Smooth muscle cell (in vitro differentiated cells): ENCODE data around the gene DGKG. TPM values are rescaled to one million over a fixed set of nuclear protein-coding genes. Genes with fewer than 3 reads are reported as not detected.

Source experiments
- DNase-seq: peaks from one replicate; lab custom pipeline; 2025; ENCODE audit not compliant: unreplicated experiment; lab: John Stamatoyannopoulos, UW
- H2AFZ ChIP-seq: fragments of 200-600 bp; sonication (generic); 2 replicates; pipeline ENCODE4 v1.6.0; 2016; ENCODE audit warnings: antibody characterized with exemption, low read depth, mild to moderate bottlenecking
- H3F3A ChIP-seq: fragments of 200-600 bp; sonication (generic); 2 replicates; pipeline ENCODE4 v1.6.0; 2017; ENCODE audit warnings: antibody characterized with exemption, low read depth
- H3K27ac ChIP-seq: fragments of 200-600 bp; sonication (generic); 2 replicates; pipeline ENCODE4 v1.5.1; 2016; ENCODE audit warnings: low read depth, mild to moderate bottlenecking
- H3K27me3 ChIP-seq: fragments of 200-600 bp; sonication (generic); 2 replicates; pipeline ENCODE4 v1.6.1; 2016; ENCODE audit warnings: low read depth, mild to moderate bottlenecking
- H3K36me3 ChIP-seq: fragments of 200-600 bp; sonication (generic); 2 replicates; pipeline ENCODE4 v1.5.1; 2016; ENCODE audit warnings: low read depth
- H3K4me1 ChIP-seq: fragments of 200-600 bp; sonication (generic); 2 replicates; pipeline ENCODE4 v1.5.1; 2016; ENCODE audit warnings: low read depth
- H3K4me2 ChIP-seq: fragments of 200-600 bp; sonication (generic); 2 replicates; pipeline ENCODE4 v1.6.0; 2016; ENCODE audit warnings: mild to moderate bottlenecking
- H3K4me3 ChIP-seq: fragments of 200-600 bp; sonication (generic); 2 replicates; pipeline ENCODE4 v1.5.1; 2016; ENCODE audit warnings: mild to moderate bottlenecking
- H3K79me2 ChIP-seq: fragments of 200-600 bp; sonication (generic); 2 replicates; pipeline ENCODE4 v1.6.0; 2016; ENCODE audit warnings: low read depth, mild to moderate bottlenecking
- H3K9ac ChIP-seq: fragments of 200-600 bp; sonication (generic); 2 replicates; pipeline ENCODE4 v1.6.0; 2016; ENCODE audit warnings: low read depth
- H3K9me3 ChIP-seq: fragments of 200-600 bp; sonication (generic); replicated peaks from 2 replicates; pipeline ENCODE4 v1.5.1; 2016; ENCODE audit warnings: low read depth
- H4K20me1 ChIP-seq: fragments of 200-600 bp; sonication (generic); 2 replicates; pipeline ENCODE4 v1.6.0; 2016; ENCODE audit warnings: low read depth
- WGBS: methylation state at CpG from one replicate; pipeline ENCODE4 v1.1.7; 2016; ENCODE audit warnings: low lambda C conversion rate; 5-methylcytosine and 5-hydroxymethylcytosine counted together
- polyA plus RNA-seq: library from polyadenylated mRNA; unstranded; fragments of >200 nt; fragmentation: Nextera tagmentation; extraction: Ambion mirVana; gene quantifications from 2 replicates; pipeline ENCODE4 v1.2.1, GENCODE V29; 2016
- total RNA-seq: library from RNA; depleted of rRNA; stranded (reverse); fragments of >200 nt; gene quantifications from 2 replicates; pipeline ENCODE4 v1.2.3, GENCODE V29; 2014
- TF ChIP-seq, protein P1 (sequence below): fragments of 200-600 bp; sonication (generic); IDR thresholded peaks from 2 replicates; pipeline ENCODE4 v1.5.1; 2017; ENCODE audit warnings: borderline replicate concordance, mild to moderate bottlenecking, antibody characterized with exemption; ENCODE audit not compliant: insufficient read depth, poor library complexity, severe bottlenecking

The DGKG gene
- total and polyA plus RNA-seq, 2 experiments from 2014 or later: 0.64 TPM; not detected in 1

DNA sequence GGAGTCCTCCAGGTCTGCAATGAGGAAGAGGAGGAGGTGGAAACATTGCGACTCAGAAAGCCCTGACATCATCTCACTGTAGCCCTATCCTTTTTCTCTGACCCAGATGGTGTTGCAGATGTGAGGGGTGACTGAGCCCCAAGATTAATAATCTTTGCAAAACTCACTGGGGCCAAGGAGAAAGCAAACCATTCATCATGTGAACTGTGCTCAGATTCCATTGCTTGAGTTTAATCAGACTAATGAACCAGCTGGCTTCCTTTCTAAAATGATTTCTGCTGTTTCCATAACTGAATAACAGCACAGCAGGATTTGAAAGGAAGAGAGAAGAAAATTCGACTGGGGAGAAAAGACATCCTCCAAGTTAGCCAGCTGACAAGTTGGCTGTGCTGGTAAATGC is 13.4 kb upstream of the DGKG start:
- Histone ChIP-seq H3K4me2 (no peak overlapping the region), H3K27me3 (peaks cover 9% of the 10 kb centered on the region), H3K4me3 (no peak overlapping the region), H3K9ac (no peak overlapping the region), H4K20me1 (no peaks in the 10 kb centered on the region), H3K36me3 (no peaks in the 10 kb centered on the region), H3K9me3 (no peaks in the 10 kb centered on the region), H3K79me2 (no peaks in the 10 kb centered on the region), H3F3A (no peaks in the 10 kb centered on the region), H3K27ac (no peak overlapping the region), H2AFZ (no peak overlapping the region), H3K4me1 (no peaks in the 10 kb centered on the region)
- TF ChIP-seq, protein P1, sequence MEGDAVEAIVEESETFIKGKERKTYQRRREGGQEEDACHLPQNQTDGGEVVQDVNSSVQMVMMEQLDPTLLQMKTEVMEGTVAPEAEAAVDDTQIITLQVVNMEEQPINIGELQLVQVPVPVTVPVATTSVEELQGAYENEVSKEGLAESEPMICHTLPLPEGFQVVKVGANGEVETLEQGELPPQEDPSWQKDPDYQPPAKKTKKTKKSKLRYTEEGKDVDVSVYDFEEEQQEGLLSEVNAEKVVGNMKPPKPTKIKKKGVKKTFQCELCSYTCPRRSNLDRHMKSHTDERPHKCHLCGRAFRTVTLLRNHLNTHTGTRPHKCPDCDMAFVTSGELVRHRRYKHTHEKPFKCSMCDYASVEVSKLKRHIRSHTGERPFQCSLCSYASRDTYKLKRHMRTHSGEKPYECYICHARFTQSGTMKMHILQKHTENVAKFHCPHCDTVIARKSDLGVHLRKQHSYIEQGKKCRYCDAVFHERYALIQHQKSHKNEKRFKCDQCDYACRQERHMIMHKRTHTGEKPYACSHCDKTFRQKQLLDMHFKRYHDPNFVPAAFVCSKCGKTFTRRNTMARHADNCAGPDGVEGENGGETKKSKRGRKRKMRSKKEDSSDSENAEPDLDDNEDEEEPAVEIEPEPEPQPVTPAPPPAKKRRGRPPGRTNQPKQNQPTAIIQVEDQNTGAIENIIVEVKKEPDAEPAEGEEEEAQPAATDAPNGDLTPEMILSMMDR: no peak
- WGBS: 65% methylated on average over 2 of the region's 2 CpGs
- DNase-seq: no peak

DNA sequence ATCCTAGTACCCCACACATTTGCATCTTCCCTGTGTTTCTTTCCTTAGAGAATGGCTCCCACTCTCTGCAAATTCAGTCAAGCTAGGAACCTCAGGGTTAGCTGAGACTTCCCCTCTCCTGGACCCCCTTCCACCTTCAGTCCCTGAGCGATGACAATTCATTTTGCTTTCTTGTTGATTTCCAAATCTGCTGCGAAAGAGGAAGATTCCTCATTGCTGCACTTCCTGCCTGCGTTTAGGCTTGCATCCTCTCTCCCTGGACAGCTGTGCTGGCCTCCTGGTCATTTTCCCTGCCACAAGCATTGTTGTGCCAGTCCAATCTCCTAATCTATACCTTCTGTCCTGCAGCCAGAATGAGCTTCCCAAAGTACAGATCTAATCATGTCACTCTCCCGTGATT is 12.3 kb upstream of the DGKG start:
- Histone ChIP-seq H3K4me1 (no peaks in the 10 kb centered on the region), H3K36me3 (no peaks in the 10 kb centered on the region), H3K9me3 (no peaks in the 10 kb centered on the region), H3K4me3 (no peak overlapping the region), H3K79me2 (no peaks in the 10 kb centered on the region), H3F3A (no peaks in the 10 kb centered on the region), H3K27me3 (peaks cover 9% of the 10 kb centered on the region), H3K27ac (no peak overlapping the region), H3K4me2 (no peak overlapping the region), H3K9ac (no peak overlapping the region), H4K20me1 (no peaks in the 10 kb centered on the region), H2AFZ (no peak overlapping the region)
- TF ChIP-seq, protein P1: no peak
- no peak for DNase-seq
- WGBS: 77% methylated on average over 4 of the region's 4 CpGs

DNA sequence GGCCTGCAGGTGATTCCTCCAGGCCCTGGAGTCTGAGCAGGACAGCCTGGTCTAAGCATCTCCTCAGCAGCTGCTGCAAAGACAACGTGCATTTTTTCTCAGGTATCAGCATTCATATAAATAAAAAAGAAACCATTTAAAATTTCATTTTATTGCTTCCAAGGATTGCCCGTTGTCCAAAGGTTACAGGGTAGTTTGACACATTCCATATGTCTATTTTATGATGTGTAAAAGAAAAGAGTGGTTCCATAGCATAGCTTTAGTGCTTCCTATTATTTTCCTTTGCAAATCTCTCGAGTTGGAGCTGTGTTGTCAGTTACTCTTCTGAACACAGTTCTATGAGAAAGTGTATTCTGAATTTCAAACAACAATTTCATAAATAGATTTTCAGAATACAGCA is 7.2 kb upstream of the DGKG start:
- H3K79me2 ChIP-seq: no peaks in the 10 kb centered on the region
- no peak for DNase-seq
- H4K20me1 ChIP-seq: no peaks in the 10 kb centered on the region
- no peaks in the 10 kb centered on the region for H3K4me1 ChIP-seq
- no peak overlapping the region for H3K4me3 ChIP-seq
- no peak overlapping the region for H3K9ac ChIP-seq
- no peak overlapping the region for H3K4me2 ChIP-seq
- no peaks in the 10 kb centered on the region for H3K36me3 ChIP-seq
- no peak overlapping the region for H3K27ac ChIP-seq
- H3F3A ChIP-seq: no peaks in the 10 kb centered on the region
- no peak overlapping the region for H2AFZ ChIP-seq
- WGBS: 62% methylated on average over 3 of the region's 3 CpGs
- peaks cover 14% of the 10 kb centered on the region for H3K27me3 ChIP-seq
- TF ChIP-seq, protein P1: no peak
- no peaks in the 10 kb centered on the region for H3K9me3 ChIP-seq

DNA sequence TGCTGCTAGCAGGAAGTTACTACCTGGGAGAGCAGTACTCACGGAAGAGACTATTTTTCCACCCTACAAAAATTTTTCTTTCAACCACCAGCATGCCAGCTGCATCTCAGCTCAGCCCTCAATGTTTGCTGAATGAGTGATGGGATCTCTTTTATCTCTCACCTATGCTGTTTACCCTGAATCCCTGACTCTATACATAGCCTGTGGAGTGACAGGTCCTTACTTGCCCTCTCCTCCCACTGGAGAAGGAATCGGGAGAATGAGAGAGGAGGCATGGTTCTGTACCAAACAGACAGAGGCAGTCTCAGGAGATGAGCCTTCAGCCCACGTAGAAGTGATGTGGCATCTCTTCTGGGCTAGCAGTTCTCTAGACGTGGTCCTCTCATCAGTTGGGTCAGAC is 6.7 kb upstream of the DGKG start:
- no peaks in the 10 kb centered on the region for H3K79me2 ChIP-seq
- H3K27ac ChIP-seq: no peak overlapping the region
- H3K27me3 ChIP-seq: peaks cover 14% of the 10 kb centered on the region
- WGBS: 87% methylated on average over 4 of the region's 4 CpGs
- TF ChIP-seq, protein P1: no peak
- no peak overlapping the region for H3K9ac ChIP-seq
- H2AFZ ChIP-seq: no peak overlapping the region
- no peaks in the 10 kb centered on the region for H3K36me3 ChIP-seq
- no peak overlapping the region for H3K4me3 ChIP-seq
- no peaks in the 10 kb centered on the region for H4K20me1 ChIP-seq
- H3K9me3 ChIP-seq: no peaks in the 10 kb centered on the region
- DNase-seq: no peak
- no peaks in the 10 kb centered on the region for H3K4me1 ChIP-seq
- no peaks in the 10 kb centered on the region for H3F3A ChIP-seq
- no peak overlapping the region for H3K4me2 ChIP-seq
